ENCODE data around the gene TRIM65. TPM values are rescaled to one million over a fixed set of nuclear protein-coding genes. Genes with fewer than 3 reads are reported as not detected.
A peak's percentile ranks its signal among the peaks of the same experiment; 100 is the strongest.

The TRIM65 gene
- total and polyA plus RNA-seq, 2 of the 13 experiments (the other 11 are each of a cell fraction or from before 2014, with no cell fraction given): 10.3 to 22.4 TPM

DNA sequence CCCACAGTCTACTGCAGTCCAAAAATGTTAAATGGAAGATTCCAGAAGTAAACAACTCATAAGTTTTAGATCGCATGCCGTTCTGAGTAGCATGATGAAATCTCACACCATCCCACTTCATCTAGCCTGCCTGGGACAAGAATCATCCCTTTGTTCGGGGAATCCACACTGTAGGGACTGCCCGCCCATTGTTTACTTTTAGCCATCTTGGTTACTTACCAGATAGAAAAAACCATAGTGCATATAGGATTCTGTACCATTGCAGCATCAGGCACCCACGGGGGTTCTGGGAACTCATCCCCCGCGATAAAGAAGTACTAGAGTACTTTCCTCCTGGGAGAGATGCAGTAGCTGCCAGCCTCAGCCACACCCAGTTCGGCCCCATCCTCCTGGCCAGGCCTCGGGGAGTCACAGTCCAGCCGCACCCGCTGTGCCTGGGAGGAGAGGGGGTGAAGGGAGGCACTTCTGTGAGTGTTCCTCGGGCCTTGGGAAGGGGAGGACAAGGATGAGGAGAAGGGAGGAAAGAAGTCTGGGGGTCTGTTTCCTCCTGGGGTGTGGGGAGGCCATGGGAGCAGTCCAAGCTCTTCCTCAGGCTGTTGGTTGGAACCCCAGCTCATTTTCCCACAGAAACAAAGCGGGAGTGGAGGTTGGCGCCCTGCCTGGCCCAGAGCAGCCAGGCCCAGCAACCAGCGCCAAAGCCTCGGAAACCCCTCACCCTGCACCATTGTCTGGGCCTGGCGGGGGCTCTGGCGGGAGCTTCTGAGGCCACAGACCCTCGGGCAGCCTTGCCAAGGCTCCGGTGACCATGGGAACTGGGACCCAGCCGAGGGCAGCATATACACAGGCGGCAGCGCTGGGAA lies 27.2 kb downstream of the TRIM65 start (continued):
- TF ChIP-seq HNF1A (IDR thresholded peaks at IDR 0.05; ENCODE audit: low read depth): 0 out of 2 replicates have a peak, but pooled peaks have one; percentile 29
- peak; percentile 72 for TF ChIP-seq HNF1A (CRISPR knock-in tag; IDR thresholded peaks at IDR 0.05; ENCODE audit: borderline replicate concordance)
- TF ChIP-seq RFX1 (IDR thresholded peaks at IDR 0.05): peak; percentile 24; the same call in 1 of the 2 replicates
- peak; percentile 42; the same call in 1 of the 2 replicates for TF ChIP-seq ZNF512 (CRISPR knock-in tag; IDR thresholded peaks at IDR 0.05)
- peak; percentile 97 for TF ChIP-seq CEBPG (CRISPR knock-in tag; IDR thresholded peaks at IDR 0.05)
- peak; percentile 65; the same call in 1 of the 2 replicates for TF ChIP-seq PRMT3 (CRISPR knock-in tag; IDR thresholded peaks at IDR 0.05; ENCODE audit: borderline replicate concordance, low read depth)
- TF ChIP-seq, protein P1, sequence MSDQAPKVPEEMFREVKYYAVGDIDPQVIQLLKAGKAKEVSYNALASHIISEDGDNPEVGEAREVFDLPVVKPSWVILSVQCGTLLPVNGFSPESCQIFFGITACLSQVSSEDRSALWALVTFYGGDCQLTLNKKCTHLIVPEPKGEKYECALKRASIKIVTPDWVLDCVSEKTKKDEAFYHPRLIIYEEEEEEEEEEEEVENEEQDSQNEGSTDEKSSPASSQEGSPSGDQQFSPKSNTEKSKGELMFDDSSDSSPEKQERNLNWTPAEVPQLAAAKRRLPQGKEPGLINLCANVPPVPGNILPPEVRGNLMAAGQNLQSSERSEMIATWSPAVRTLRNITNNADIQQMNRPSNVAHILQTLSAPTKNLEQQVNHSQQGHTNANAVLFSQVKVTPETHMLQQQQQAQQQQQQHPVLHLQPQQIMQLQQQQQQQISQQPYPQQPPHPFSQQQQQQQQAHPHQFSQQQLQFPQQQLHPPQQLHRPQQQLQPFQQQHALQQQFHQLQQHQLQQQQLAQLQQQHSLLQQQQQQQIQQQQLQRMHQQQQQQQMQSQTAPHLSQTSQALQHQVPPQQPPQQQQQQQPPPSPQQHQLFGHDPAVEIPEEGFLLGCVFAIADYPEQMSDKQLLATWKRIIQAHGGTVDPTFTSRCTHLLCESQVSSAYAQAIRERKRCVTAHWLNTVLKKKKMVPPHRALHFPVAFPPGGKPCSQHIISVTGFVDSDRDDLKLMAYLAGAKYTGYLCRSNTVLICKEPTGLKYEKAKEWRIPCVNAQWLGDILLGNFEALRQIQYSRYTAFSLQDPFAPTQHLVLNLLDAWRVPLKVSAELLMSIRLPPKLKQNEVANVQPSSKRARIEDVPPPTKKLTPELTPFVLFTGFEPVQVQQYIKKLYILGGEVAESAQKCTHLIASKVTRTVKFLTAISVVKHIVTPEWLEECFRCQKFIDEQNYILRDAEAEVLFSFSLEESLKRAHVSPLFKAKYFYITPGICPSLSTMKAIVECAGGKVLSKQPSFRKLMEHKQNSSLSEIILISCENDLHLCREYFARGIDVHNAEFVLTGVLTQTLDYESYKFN (CRISPR knock-in tag; conservative IDR thresholded peaks at IDR 0.05): peak; percentile 78
- TF ChIP-seq ZNF501 (CRISPR knock-in tag; IDR thresholded peaks at IDR 0.05): peak; percentile 45; the same call in 1 of the 2 replicates
- peak; percentile 80; the same call in 1 of the 2 replicates for TF ChIP-seq ARHGAP35 (CRISPR knock-in tag; IDR thresholded peaks at IDR 0.05; ENCODE audit: borderline replicate concordance)

Data from HepG2 (cell line).